MM.1S (cell line): Measurements from ENCODE around the gene CMTM7.

Source experiments
- EZH2phosphoT487 ChIP-seq: fragments of 300-600 bp; sonication (generic); IDR thresholded peaks from 2 replicates; pipeline ENCODE4 v1.6.1; 2018; ENCODE audit warnings: antibody characterized with exemption, low read length
- TF ChIP-seq, protein P1 (sequence below): fragments of 300-600 bp; sonication (generic); IDR thresholded peaks from 2 replicates; pipeline ENCODE4 v1.5.1; 2016; ENCODE audit warnings: antibody characterized with exemption, low read length, mixed read lengths

- no peak for TF ChIP-seq EZH2phosphoT487
- TF ChIP-seq, protein P1, sequence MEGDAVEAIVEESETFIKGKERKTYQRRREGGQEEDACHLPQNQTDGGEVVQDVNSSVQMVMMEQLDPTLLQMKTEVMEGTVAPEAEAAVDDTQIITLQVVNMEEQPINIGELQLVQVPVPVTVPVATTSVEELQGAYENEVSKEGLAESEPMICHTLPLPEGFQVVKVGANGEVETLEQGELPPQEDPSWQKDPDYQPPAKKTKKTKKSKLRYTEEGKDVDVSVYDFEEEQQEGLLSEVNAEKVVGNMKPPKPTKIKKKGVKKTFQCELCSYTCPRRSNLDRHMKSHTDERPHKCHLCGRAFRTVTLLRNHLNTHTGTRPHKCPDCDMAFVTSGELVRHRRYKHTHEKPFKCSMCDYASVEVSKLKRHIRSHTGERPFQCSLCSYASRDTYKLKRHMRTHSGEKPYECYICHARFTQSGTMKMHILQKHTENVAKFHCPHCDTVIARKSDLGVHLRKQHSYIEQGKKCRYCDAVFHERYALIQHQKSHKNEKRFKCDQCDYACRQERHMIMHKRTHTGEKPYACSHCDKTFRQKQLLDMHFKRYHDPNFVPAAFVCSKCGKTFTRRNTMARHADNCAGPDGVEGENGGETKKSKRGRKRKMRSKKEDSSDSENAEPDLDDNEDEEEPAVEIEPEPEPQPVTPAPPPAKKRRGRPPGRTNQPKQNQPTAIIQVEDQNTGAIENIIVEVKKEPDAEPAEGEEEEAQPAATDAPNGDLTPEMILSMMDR, result no peak
These were observed 4.1 kb upstream of the CMTM7 start for GRCh38 chr3:32387512-32387911.
